ENCODE results near the gene HADHB.
A peak's percentile ranks its signal among the peaks of the same experiment; 100 is the strongest.

Gene HADHB

DNA sequence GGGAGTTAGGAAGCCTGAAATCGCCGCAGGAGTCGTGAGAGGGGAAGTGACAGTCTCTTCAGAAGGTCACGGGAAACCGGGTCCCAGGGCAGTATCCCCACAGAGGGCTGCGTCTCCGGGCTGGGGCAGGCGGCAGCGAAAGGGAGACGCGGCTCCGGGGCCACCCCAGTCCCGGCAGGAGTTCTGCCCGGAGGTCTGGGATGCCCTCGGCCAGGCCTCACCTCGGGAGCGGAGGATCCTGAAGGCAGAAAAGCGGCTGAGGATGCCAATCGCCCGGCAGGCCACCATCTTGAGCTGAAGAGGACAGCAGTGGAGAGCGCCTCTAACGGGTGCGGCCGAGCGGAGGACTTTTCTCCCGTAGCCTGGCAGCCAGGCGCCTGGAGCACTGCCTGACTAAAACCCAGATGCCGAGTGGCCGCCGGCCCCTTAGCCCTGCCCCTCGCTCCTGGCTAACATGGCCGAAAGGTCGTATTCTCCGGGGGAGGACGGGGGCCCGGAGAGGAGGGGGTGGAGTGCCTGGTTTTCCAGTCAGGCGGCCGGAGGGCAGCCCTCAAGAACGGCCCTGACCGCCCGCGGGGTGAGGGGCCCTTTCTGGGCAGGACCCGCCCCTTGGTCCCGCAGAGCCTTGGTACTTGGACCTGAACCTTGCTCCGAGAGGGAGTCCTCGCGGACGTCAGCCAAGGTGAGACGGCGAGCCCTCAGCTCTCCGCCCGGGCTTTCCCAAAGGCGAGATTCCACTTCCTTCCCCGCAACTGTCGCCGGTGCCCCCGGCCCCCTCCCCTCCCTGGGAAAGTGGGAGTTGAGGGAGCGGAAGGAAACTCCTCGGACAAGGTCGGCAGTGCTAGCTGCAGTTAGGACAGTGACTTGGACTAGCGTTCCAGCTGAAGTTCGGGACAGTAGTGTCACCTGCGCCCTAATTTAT lies at the start of gene HADHB, which contains the start of gene HADHA:
Gene HADHB (plus strand): TSS at position 631 of the 922 bp plus-strand sequence. CDS start 9,316 bp downstream, outside the sequence.
Gene HADHA (minus strand): TSS at position 324 of the 922 bp plus-strand sequence. CDS start 36 bp downstream, at position 288.
- H3K9ac ChIP-seq (ENCODE audit: low read depth, low read length) = peak within 1 kb of the TSS; percentile 93
- H3K9me3 ChIP-seq (ENCODE audit: control insufficient read depth, insufficient read depth, low read length) = no peaks in the 10 kb centered on the region
- no peaks in the 10 kb centered on the region; the same call in 1 of the 2 replicates for H3K4me1 ChIP-seq (ENCODE audit: insufficient read depth, low read length)
- H3K36me3 ChIP-seq (ENCODE audit: insufficient read depth, low read length) = no peaks in the 10 kb centered on the region

DNA sequence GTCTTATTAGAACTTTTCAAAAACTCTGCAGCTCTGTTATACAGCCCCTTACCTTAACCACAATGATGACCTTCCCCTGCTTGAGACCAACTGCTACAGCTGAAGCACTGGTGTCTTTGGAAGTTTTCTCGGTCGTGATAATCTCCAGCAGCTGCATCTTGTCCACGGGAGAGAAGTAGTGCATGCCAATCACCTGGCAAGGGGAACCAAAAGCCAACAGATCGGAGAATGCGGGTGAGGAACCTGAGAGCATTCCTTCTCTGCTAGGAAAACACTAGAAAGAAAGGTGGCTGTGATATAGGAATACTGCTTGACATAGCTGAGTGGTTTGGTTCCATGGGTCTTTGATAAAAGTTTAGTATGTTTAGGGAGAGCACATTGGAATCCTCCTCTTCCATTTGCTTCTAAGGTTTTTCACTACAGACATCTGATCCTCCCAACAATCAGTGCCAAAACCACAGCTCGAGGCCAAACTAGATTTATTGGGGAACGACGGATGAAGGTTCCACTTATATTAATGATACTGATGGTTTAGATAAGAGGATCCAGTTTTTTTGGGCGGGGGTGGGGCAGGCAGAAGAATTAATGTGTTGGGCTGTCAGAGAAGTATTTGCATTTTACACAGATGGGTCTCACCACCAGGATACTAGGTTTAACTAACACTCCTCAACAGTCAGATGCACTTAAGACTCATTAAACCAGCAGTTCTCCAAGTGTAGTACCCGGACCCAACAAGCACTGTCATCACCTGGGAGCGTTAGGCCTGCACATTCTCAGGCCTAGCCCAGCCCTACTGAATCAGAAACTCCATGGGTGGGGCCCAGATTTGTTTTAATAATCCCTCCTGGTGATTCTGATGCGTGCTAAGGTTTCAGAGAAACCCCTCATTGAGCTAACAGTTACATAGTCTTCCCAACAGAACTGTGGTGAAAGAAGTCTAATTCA lies 49.4 kb upstream of the HADHB start:
- no peak overlapping the region for H3K9ac ChIP-seq (ENCODE audit: low read depth, low read length)
- H3K9me3 ChIP-seq (ENCODE audit: control insufficient read depth, insufficient read depth, low read length) = no peaks in the 10 kb centered on the region
- no peaks in the 10 kb centered on the region for H3K4me1 ChIP-seq (ENCODE audit: insufficient read depth, low read length)
- peaks cover 54% of the 10 kb centered on the region for H3K36me3 ChIP-seq (ENCODE audit: insufficient read depth, low read length)

DNA sequence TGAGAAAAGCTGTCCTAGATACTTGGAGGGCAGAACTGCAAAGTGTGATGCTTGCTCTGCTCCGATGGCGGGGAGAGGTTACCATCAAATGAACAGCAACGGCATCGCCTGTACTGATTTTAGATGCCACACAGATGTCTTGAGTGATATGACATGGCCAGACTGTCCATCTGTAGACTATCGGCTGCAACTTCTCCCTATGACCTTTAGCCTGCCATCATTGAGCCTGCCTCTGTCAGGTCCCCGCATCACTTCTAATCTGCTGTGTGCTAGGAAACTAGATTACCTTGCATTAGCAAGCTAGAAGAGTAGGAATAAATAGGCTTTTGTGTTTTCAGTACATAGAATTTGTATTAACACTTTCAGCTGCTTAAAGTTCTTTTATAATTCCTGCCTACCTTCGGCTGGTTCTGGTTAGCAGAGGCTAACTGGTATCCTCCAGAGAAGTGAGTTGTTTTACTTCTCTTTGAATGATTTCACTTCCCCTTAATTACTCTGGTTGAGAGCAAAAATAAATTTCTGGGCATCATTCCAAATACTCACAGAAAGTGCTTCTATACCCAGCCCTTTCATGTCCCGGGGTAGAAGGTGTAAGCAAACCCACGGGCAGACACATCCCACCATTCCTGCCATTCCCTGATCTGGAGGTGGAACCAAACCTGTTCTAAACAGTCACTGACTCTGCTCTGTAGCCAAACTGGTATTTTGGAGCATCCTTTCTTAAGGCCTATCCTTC lies 47.9 kb upstream of the HADHB start:
- Histone ChIP-seq H3K4me1 (ENCODE audit: insufficient read depth, low read length) (no peaks in the 10 kb centered on the region), H3K9me3 (ENCODE audit: control insufficient read depth, insufficient read depth, low read length) (no peaks in the 10 kb centered on the region), H3K36me3 (ENCODE audit: insufficient read depth, low read length) (peaks cover 60% of the 10 kb centered on the region), H3K9ac (ENCODE audit: low read depth, low read length) (no peak overlapping the region)

DNA sequence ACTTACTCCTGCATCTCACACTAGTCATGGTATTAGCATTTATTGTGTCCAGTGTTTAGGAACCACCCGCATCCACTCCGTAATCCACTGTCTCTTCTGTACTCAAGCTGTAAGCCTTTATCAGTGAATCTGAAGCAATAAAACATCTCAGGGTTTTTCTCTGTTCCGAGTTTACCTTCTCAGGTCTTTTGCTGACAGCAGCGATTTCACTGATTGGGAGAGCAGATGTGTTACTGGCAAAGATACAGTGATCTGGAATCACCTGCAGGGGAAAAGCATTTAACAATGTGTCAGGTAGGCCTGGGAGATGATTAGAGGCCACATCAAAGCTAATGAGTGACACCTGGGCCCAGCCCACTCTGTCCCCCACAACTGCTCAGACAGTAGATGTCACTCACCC lies 47.2 kb upstream of the HADHB start:
- no peaks in the 10 kb centered on the region for H3K9me3 ChIP-seq (ENCODE audit: control insufficient read depth, insufficient read depth, low read length)
- peaks cover 60% of the 10 kb centered on the region for H3K36me3 ChIP-seq (ENCODE audit: insufficient read depth, low read length)
- no peak overlapping the region for H3K9ac ChIP-seq (ENCODE audit: low read depth, low read length)

DNA sequence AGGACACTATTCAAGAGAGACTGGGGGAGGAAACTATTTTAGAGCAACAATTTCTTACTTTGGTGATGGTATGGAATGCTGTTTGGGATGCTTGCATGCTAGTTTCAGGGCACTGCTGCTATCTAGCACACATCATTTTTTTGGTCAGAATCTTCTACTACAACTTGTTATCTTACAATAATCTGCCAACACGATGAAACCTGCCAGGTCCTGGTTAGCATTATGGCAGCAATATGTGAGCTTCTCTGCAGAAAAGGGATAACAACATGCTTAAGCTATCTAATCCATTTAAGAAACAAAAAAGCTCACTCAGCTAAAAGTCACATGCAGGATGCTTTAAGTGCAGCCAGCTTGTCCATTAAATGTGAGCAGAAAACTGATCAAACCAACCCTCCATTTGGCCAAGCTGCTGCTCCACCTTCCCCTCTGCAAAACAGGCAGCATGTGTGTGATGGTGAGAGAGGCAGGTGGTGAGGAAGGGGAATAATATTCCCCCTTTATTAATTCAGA lies 41.7 kb upstream of the HADHB start:
- Histone ChIP-seq H3K36me3 (ENCODE audit: insufficient read depth, low read length) (peaks cover 37% of the 10 kb centered on the region), H3K9me3 (ENCODE audit: control insufficient read depth, insufficient read depth, low read length) (no peaks in the 10 kb centered on the region), H3K4me1 (ENCODE audit: insufficient read depth, low read length) (peaks cover 6% of the 10 kb centered on the region; the same call in 1 of the 2 replicates), H3K9ac (ENCODE audit: low read depth, low read length) (no peak overlapping the region)

More for the DNA sequence above, 47.2 kb upstream of the HADHB start:
- no peaks in the 10 kb centered on the region for H3K4me1 ChIP-seq (ENCODE audit: insufficient read depth, low read length)

DNA sequence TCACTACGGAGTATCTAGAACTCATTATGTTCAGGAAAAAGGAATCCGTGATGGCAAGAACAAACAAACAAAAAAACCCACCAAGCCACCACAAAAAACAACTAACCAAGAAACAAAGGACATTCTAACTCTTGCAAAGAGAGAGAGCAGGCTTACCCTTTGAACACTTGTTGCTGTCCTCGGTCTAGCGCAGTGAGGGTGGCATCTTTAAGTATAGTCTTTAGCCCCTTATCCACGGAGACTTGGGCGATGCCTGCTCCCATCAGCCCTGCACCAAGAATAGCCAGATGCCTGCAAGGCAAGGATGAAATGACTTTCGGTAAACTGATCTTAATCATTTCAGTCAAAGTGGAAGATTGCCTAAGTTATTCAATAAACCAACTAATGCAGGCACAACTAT lies 40.8 kb upstream of the HADHB start:
- Histone ChIP-seq H3K36me3 (ENCODE audit: insufficient read depth, low read length) (peaks cover 33% of the 10 kb centered on the region), H3K4me1 (ENCODE audit: insufficient read depth, low read length) (peaks cover 6% of the 10 kb centered on the region; the same call in 1 of the 2 replicates), H3K9ac (ENCODE audit: low read depth, low read length) (no peak overlapping the region), H3K9me3 (ENCODE audit: control insufficient read depth, insufficient read depth, low read length) (no peaks in the 10 kb centered on the region)

DNA sequence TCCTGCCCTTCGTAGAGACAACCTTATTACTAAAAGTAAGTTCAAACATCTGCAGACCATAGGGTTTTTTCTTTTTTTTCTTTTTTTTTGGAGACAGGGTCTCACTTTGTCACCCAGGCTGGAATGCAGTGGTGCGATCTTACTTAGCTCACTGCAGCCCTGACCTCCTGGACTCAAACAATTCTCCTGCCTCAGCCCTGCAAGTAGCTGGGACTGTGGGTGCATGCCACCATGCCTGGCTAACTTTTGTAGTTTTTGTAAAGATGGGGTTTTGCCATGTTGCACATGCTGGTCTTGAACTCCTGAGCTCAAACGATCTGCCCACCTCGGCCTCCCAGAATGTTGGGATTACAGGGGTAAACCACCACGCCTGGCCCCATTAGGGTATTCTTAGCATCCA lies 32.7 kb upstream of the HADHB start:
- Histone ChIP-seq H3K9me3 (ENCODE audit: control insufficient read depth, insufficient read depth, low read length) (no peaks in the 10 kb centered on the region), H3K9ac (ENCODE audit: low read depth, low read length) (no peak overlapping the region), H3K36me3 (ENCODE audit: insufficient read depth, low read length) (peaks cover 22% of the 10 kb centered on the region), H3K4me1 (ENCODE audit: insufficient read depth, low read length) (no peaks in the 10 kb centered on the region)

DNA sequence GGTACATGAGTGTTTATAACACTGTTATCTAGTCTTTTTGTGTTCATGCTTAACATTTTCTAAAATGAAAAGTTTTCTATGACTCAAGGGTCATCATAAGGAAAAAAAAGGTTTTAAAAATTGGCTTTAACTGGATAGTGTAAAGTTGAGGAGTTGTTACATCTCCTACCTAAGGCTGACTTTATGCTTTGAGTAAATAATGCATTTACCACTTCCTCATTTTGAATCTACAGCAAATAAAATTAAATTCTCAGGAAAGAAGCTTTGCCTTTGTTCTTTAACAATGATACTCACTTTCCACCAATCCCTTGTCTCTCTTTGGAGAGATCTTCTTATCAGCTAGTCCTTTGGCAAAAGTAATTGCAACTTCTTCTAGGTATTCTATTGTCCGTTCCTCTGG lies 30.0 kb upstream of the HADHB start:
- Histone ChIP-seq H3K9ac (ENCODE audit: low read depth, low read length) (no peak overlapping the region), H3K9me3 (ENCODE audit: control insufficient read depth, insufficient read depth, low read length) (no peaks in the 10 kb centered on the region; the same call in 1 of the 2 replicates), H3K4me1 (ENCODE audit: insufficient read depth, low read length) (no peaks in the 10 kb centered on the region), H3K36me3 (ENCODE audit: insufficient read depth, low read length) (peaks cover 16% of the 10 kb centered on the region)

DNA sequence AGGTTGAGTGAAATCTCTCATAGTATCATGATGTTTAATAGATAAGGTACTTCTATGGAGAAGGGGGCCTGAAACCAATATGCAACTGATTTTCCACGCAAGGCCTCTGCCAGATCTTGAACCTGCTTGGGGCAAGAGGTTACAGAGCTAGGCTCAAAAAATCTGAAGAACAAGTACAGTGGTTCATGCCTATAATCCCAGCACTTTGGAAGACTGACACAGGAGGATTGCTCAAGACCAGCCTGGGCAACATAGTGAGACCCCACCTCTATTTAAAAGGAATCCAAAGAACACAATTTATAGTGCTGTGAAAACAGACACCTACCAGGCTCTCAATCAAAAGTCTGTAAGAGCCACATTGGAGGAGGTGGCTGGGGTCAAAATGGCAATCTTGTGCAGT lies 28.9 kb upstream of the HADHB start:
- no peaks in the 10 kb centered on the region for H3K4me1 ChIP-seq (ENCODE audit: insufficient read depth, low read length)
- peaks cover 12% of the 10 kb centered on the region for H3K36me3 ChIP-seq (ENCODE audit: insufficient read depth, low read length)
- no peak overlapping the region for H3K9ac ChIP-seq (ENCODE audit: low read depth, low read length)
- H3K9me3 ChIP-seq (ENCODE audit: control insufficient read depth, insufficient read depth, low read length) = no peaks in the 10 kb centered on the region; the same call in 1 of the 2 replicates

DNA sequence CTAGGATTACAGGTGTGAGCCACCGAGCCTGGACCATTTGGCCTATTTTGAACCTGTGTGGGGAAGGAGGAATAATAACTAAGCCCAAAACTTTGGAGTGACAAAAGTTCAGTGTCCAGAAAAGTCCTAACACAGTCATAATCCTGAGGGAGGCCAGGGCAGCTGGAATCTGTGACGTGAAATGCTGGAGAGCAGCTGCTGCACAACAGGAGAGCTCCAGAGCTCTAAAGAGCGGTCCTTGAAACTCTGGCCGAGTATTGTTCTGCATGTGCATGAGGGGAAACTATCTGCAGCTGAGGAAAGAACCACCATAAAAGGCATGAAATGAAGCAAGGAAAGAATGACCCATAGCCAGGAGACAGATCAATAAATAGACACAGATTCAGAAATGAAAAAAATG lies 28.2 kb upstream of the HADHB start:
- no peaks in the 10 kb centered on the region for H3K4me1 ChIP-seq (ENCODE audit: insufficient read depth, low read length)
- peaks cover 12% of the 10 kb centered on the region for H3K36me3 ChIP-seq (ENCODE audit: insufficient read depth, low read length)
- no peak overlapping the region for H3K9ac ChIP-seq (ENCODE audit: low read depth, low read length)
- H3K9me3 ChIP-seq (ENCODE audit: control insufficient read depth, insufficient read depth, low read length) = no peaks in the 10 kb centered on the region; the same call in 1 of the 2 replicates

DNA sequence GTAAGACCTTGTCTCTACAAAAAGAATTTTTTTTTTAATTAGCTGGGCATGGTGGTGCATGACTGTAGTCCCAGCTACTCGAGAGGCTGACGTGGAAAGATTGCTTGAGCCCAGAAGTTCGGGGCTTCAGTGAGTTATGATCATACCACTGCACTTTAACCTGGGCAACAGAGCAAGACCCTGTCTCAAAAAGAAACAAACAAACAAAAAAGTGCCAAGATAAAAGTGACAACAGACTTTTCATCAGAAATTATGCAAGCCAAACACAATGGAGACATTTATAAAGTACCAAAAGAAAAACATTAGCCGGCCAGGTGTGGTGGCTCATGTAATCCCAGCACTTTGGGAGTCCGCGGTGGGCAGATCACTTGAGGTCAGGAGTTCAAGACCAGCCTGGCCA lies 27.0 kb upstream of the HADHB start:
- Histone ChIP-seq H3K4me1 (ENCODE audit: insufficient read depth, low read length) (no peaks in the 10 kb centered on the region), H3K36me3 (ENCODE audit: insufficient read depth, low read length) (peaks cover 12% of the 10 kb centered on the region), H3K9me3 (ENCODE audit: control insufficient read depth, insufficient read depth, low read length) (no peaks in the 10 kb centered on the region; the same call in 1 of the 2 replicates), H3K9ac (ENCODE audit: low read depth, low read length) (no peak overlapping the region)

DNA sequence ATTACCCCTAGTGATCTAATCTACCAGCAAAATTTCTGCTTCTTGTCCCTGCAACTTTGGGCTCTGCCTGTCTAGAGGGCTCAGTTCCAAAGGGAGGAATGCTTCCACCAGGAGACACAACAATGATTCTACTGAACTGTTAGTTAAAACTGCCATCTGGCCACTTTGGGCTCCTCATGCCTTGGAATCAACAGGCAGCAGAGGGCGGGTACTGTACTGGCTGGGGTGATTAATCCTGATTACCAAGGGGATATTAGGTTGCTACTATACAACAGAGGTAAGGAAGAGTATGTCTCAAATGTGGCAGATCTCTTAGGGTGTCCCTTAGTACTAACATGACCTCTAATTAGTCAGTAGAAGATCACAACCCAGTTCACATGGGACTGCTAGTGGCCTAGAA lies 21.7 kb upstream of the HADHB start:
- Histone ChIP-seq H3K9me3 (ENCODE audit: control insufficient read depth, insufficient read depth, low read length) (peaks cover 3% of the 10 kb centered on the region; the same call in 1 of the 2 replicates), H3K9ac (ENCODE audit: low read depth, low read length) (no peak overlapping the region), H3K36me3 (ENCODE audit: insufficient read depth, low read length) (no peaks in the 10 kb centered on the region; the same call in 1 of the 2 replicates), H3K4me1 (ENCODE audit: insufficient read depth, low read length) (no peaks in the 10 kb centered on the region)

DNA sequence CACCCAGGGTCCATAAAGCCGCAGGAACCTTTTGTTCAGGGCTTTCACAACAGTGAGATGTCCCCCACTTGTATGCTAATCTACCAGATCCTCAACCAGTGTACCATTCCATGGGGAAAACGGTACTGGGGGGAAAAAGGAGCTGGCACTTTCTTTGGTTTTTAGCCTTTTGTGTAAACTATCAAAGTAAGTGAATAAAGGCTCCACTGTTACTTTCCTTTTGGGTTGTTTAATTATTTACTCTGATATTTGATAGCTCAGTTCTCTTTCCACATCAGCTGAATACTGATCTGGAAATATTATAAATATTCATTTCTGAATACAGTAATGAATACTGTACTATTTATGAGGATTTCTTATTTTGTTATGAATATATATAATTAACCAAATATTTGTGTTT lies 20.6 kb upstream of the HADHB start:
- H3K4me1 ChIP-seq (ENCODE audit: insufficient read depth, low read length) = no peaks in the 10 kb centered on the region
- no peak overlapping the region for H3K9ac ChIP-seq (ENCODE audit: low read depth, low read length)
- H3K9me3 ChIP-seq (ENCODE audit: control insufficient read depth, insufficient read depth, low read length) = peaks cover 3% of the 10 kb centered on the region; the same call in 1 of the 2 replicates
- H3K36me3 ChIP-seq (ENCODE audit: insufficient read depth, low read length) = peaks cover 3% of the 10 kb centered on the region; the same call in 1 of the 2 replicates
